DOHH2 (cell line): ENCODE results near the gene ITPR1.

ENCODE experiments used
- H3F3A ChIP-seq: fragments of 200-600 bp; sonication (generic), shearing (Covaris generic); 2 replicates; pipeline ENCODE4 v1.6.0; 2016; ENCODE audit warnings: antibody characterized with exemption, mild to moderate bottlenecking; ENCODE audit not compliant: control insufficient read depth, insufficient read depth
- H3K27ac ChIP-seq: fragments of 200-600 bp; sonication (generic); 2 replicates; pipeline ENCODE4 v1.5.1; 2014; ENCODE audit warnings: low read depth, mild to moderate bottlenecking, low read length, moderate library complexity
- H3K27me3 ChIP-seq: fragments of 200-600 bp; sonication (generic); 2 replicates; pipeline ENCODE4 v1.6.1; 2014; ENCODE audit warnings: mild to moderate bottlenecking, low read length, mixed read lengths; ENCODE audit not compliant: control insufficient read depth
- H3K36me3 ChIP-seq: fragments of 200-600 bp; sonication (generic); 2 replicates; pipeline ENCODE4 v1.6.1; 2014; ENCODE audit warnings: mild to moderate bottlenecking, low read length, moderate library complexity, mixed read lengths; ENCODE audit not compliant: control insufficient read depth
- H3K4me1 ChIP-seq: fragments of 200-600 bp; sonication (generic); 2 replicates; pipeline ENCODE4 v1.6.1; 2014; ENCODE audit warnings: mild to moderate bottlenecking, low read length, mixed read lengths; ENCODE audit not compliant: control insufficient read depth
- H3K4me2 ChIP-seq: fragments of 200-600 bp; sonication (generic); 2 replicates; pipeline ENCODE4 v1.6.0; 2014; ENCODE audit warnings: mild to moderate bottlenecking, low read length, moderate library complexity
- H3K4me3 ChIP-seq: fragments of 200-600 bp; sonication (generic); 2 replicates; pipeline ENCODE4 v1.5.1; 2014; ENCODE audit warnings: mild to moderate bottlenecking, low read length, mixed read lengths
- H3K79me2 ChIP-seq: fragments of 200-600 bp; sonication (generic); 2 replicates; pipeline ENCODE4 v1.6.1; 2014; ENCODE audit warnings: mild to moderate bottlenecking, low read length, mixed read lengths; ENCODE audit not compliant: control insufficient read depth
- H3K9me2 ChIP-seq: fragments of 200-600 bp; sonication (generic); replicated peaks from 2 replicates; pipeline ENCODE4 v1.6.1; 2014; ENCODE audit warnings: mild to moderate bottlenecking, low read length, mixed read lengths; ENCODE audit not compliant: control insufficient read depth
- H3K9me3 ChIP-seq: fragments of 200-600 bp; sonication (generic); 2 replicates; pipeline ENCODE4 v1.6.1; 2014; ENCODE audit warnings: antibody characterized with exemption, low read length, mixed read lengths; ENCODE audit not compliant: control insufficient read depth, insufficient read depth
- H4K20me1 ChIP-seq: fragments of 200-600 bp; sonication (generic); 2 replicates; pipeline ENCODE4 v1.6.0; 2014; ENCODE audit warnings: low read depth, mild to moderate bottlenecking, antibody characterized with exemption, low read length, moderate library complexity; ENCODE audit not compliant: control insufficient read depth, insufficient read depth
- EZH2phosphoT487 ChIP-seq: fragments of 200-600 bp; sonication (generic); IDR thresholded peaks from 2 replicates; pipeline ENCODE4 v1.6.1; 2017; ENCODE audit warnings: borderline replicate concordance, mild to moderate bottlenecking, antibody characterized with exemption, low read length, moderate library complexity, mixed read lengths
- TF ChIP-seq, protein P1 (sequence below): fragments of 200-600 bp; sonication (generic); IDR thresholded peaks from one replicate; pipeline ENCODE4 v1.5.1; 2014; ENCODE audit warnings: antibody characterized with exemption, mild to moderate bottlenecking, low read depth, low read length; ENCODE audit not compliant: poor library complexity, severe bottlenecking

Gene ITPR1

DNA sequence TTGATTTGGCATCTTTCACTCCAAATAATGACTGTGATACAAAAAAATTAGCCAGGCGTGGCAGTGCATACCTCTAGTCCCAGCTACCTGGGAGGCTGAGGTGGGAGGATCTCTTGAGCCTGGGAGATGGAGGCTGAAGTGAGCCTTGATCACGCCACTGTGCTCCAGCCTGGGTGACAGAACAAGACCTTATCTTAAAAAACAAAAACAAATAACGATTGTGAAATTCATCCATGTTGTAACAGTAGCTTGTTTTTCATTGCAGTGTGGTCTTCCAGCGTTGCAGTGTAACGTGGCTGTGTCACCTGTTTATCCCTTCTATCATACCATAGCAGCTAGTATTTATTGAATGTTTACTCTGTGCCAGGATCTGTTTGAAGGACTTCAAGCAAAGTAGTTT is 120.9 kb downstream of the ITPR1 start:
- H3F3A ChIP-seq: no peaks in the 10 kb centered on the region
- H3K9me2 ChIP-seq: no peaks in the 10 kb centered on the region
- no peak overlapping the region for H3K4me2 ChIP-seq
- no peaks in the 10 kb centered on the region for H3K36me3 ChIP-seq
- no peaks in the 10 kb centered on the region for H3K79me2 ChIP-seq
- no peak for TF ChIP-seq EZH2phosphoT487
- no peaks in the 10 kb centered on the region for H4K20me1 ChIP-seq
- H3K9me3 ChIP-seq: no peaks in the 10 kb centered on the region
- no peak overlapping the region for H3K27ac ChIP-seq
- no peak overlapping the region for H3K4me3 ChIP-seq
- no peaks in the 10 kb centered on the region for H3K4me1 ChIP-seq
- H3K27me3 ChIP-seq: no peaks in the 10 kb centered on the region

DNA sequence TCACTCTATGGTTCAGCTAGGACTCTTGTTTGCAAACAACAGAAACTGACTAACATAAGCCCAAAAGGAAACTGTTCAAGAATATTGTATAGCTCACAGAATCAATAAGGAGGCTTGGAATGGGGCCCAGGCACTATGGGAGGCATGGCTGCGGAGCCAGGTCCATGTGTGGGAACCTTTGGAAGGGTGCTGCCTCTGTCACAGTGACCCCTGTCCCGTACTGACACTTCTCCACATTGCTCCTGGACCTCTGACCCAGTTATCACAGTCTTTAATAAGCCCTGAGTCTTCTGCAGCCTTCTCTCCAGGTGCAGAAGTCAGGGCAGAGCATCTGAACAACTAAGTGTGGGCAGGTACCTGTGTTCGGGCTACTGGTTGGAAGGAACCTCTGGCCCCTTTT is 121.8 kb downstream of the ITPR1 start:
- Histone ChIP-seq H3K79me2 (no peaks in the 10 kb centered on the region), H3K9me2 (no peaks in the 10 kb centered on the region), H3K4me2 (no peak overlapping the region), H3K36me3 (no peaks in the 10 kb centered on the region), H3K4me3 (no peak overlapping the region), H3K27me3 (no peaks in the 10 kb centered on the region), H3K9me3 (no peaks in the 10 kb centered on the region), H3K4me1 (no peaks in the 10 kb centered on the region), H3F3A (no peaks in the 10 kb centered on the region), H4K20me1 (no peaks in the 10 kb centered on the region), H3K27ac (no peak overlapping the region)
- TF ChIP-seq, protein P1, sequence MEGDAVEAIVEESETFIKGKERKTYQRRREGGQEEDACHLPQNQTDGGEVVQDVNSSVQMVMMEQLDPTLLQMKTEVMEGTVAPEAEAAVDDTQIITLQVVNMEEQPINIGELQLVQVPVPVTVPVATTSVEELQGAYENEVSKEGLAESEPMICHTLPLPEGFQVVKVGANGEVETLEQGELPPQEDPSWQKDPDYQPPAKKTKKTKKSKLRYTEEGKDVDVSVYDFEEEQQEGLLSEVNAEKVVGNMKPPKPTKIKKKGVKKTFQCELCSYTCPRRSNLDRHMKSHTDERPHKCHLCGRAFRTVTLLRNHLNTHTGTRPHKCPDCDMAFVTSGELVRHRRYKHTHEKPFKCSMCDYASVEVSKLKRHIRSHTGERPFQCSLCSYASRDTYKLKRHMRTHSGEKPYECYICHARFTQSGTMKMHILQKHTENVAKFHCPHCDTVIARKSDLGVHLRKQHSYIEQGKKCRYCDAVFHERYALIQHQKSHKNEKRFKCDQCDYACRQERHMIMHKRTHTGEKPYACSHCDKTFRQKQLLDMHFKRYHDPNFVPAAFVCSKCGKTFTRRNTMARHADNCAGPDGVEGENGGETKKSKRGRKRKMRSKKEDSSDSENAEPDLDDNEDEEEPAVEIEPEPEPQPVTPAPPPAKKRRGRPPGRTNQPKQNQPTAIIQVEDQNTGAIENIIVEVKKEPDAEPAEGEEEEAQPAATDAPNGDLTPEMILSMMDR: no peak
- no peak for TF ChIP-seq EZH2phosphoT487

DNA sequence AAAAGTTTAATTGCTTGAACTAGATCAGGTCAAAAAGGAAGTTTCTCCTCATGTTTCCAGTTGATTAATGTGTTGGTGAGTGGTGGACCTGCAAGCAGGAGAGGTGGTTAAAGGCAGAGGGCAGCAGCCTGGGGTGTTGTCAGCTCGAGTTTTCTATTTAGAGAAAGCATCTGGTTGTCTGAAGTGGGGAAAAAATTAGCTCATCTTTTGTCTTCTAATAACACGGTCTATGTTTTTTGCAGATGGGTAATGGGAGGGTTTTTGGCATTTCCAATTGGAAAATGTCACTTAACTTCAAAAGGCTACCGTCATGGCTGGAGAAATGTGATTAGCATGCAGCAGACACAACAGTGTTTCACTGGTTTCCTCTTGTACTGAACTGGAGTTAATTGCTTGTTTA is 122.6 kb downstream of the ITPR1 start:
- Histone ChIP-seq H3K9me3 (no peaks in the 10 kb centered on the region), H3K9me2 (no peaks in the 10 kb centered on the region), H4K20me1 (no peaks in the 10 kb centered on the region), H3K4me1 (no peaks in the 10 kb centered on the region; the same call in 1 of the 2 replicates), H3K79me2 (no peaks in the 10 kb centered on the region), H3K36me3 (no peaks in the 10 kb centered on the region), H3F3A (no peaks in the 10 kb centered on the region), H3K27ac (no peak overlapping the region), H3K4me3 (no peak overlapping the region), H3K27me3 (no peaks in the 10 kb centered on the region), H3K4me2 (no peak overlapping the region)
- TF ChIP-seq, protein P1: no peak
- no peak for TF ChIP-seq EZH2phosphoT487

DNA sequence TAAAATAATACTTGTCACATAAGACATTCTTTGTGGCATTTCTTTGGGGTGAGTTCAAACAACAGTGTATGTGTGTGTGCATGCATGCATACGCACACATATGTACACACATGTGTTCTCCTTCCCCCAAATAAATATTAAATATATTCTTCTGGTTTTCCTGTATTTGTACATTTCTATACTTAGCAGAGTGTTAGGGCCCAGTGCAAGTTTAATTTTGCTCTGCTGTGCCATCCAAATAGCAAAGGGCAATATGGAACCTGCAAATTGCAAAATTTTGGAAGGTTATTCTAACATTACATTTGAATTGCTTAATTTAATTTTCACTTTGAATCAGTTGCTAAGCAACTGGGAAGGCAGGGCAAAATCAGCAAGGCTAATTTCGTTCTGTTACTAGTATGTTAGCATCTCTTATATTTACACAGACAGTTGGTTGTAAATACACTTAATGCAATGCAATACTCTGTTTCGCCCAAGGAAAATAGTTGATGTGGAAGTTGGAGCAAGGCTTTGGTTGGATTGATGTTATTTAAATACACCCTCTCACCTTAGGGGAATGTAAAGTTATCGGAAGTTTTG is 130.4 kb downstream of the ITPR1 start:
- Histone ChIP-seq H3K27me3 (no peaks in the 10 kb centered on the region), H3K79me2 (no peaks in the 10 kb centered on the region), H3K36me3 (no peaks in the 10 kb centered on the region), H3K9me2 (no peaks in the 10 kb centered on the region), H3K4me3 (no peak overlapping the region), H3K9me3 (no peaks in the 10 kb centered on the region), H3K4me2 (no peak overlapping the region), H3K4me1 (no peaks in the 10 kb centered on the region; the same call in 1 of the 2 replicates), H3K27ac (no peak overlapping the region), H4K20me1 (no peaks in the 10 kb centered on the region), H3F3A (no peaks in the 10 kb centered on the region)
- TF ChIP-seq, protein P1: no peak
- no peak for TF ChIP-seq EZH2phosphoT487
